Uterus (tissue), 4 donors: ENCODE results near the gene CDK5R2. TPM values are rescaled to one million over a fixed set of nuclear protein-coding genes. Genes with fewer than 3 reads are reported as not detected.

Experiments used
- DNase-seq, 2 donors: peaks; one replicate each; pipeline ENCODE4 v3.0.0-alpha.2; 2019 to 2020
- H3K27ac ChIP-seq, 2 donors: fragments of 200-600 bp; sonication (generic); 1 replicate in 1 of 2; 2 replicates in 1 of 2; pipeline ENCODE4 v1.5.1; 2016 to 2018
- H3K27me3 ChIP-seq, 2 donors: fragments of 200-600 bp; sonication (generic); one replicate each; pipeline ENCODE4 v1.5.1; 2018 to 2019; ENCODE audit warnings: control low read depth in 1 of 2
- H3K36me3 ChIP-seq, 2 donors: fragments of 200-600 bp; sonication (generic); one replicate each; pipeline ENCODE4 v1.5.1; 2019; ENCODE audit warnings: control low read depth in 1 of 2
- H3K4me1 ChIP-seq, 2 donors: fragments of 200-600 bp; sonication (generic); one replicate each; pipeline ENCODE4 v1.5.1; 2018 to 2019; ENCODE audit warnings: control low read depth in 1 of 2
- H3K4me3 ChIP-seq, 2 donors: fragments of 200-600 bp; sonication (generic); 1 replicate in 1 of 2; 2 replicates in 1 of 2; pipeline ENCODE4 v1.5.1; 2018 to 2019; ENCODE audit warnings: mild to moderate bottlenecking in 1 of 2
- H3K9me3 ChIP-seq, 2 donors: fragments of 200-600 bp; sonication (generic); one replicate each; pipeline ENCODE4 v1.5.1; 2019; ENCODE audit warnings: control low read depth in 1 of 2
- CTCF ChIP-seq, 4 experiments: fragments of 200-600 bp in 2 of 4; fragments of 450-650 bp in 2 of 4; sonication (generic) in 2 of 4; IDR thresholded peaks; one replicate each; pipeline ENCODE4 v1.5.1; 2016 to 2019; ENCODE audit warnings: antibody characterized with exemption in 4 of 4, mild to moderate bottlenecking in 2 of 4, moderate library complexity in 1 of 4
- POLR2A ChIP-seq, 2 donors: fragments of 450-650 bp; IDR thresholded peaks; one replicate each; pipeline ENCODE4 v1.6.1; 2016; ENCODE audit warnings: antibody characterized with exemption in 2 of 2, mild to moderate bottlenecking in 1 of 2, moderate library complexity in 1 of 2
- intact Hi-C: fragments of 100-400 bp; cut with DNase I; formaldehyde crosslinking; loops from one replicate; pipeline ENCODE4 v1.15.1; 2023; ENCODE audit warnings: low total_unique reads
- total RNA-seq, 4 donors: library from RNA; depleted of rRNA in 3 of 4; stranded (reverse); fragments of >200 nt in 3 of 4; gene quantifications; one replicate each; pipeline versions ENCODE4 v1.1.0 to v1.2.4, GENCODE V29; 2014 to 2023
- donor health status: DM: yes; HTN: yes; CAD: no.

Gene CDK5R2
- total RNA-seq, 4 donors from 2014 or later, result not detected

GRCh38 chr2:218961651-218962570, 2.4 kb downstream of the CDK5R2 start:
- TF ChIP-seq CTCF (IDR thresholded peaks at IDR 0.05), result no peak
- no peak for TF ChIP-seq POLR2A (IDR thresholded peaks at IDR 0.05)
- Histone ChIP-seq H3K9me3 (no peaks in the 10 kb centered on the region), H3K27ac (no peak overlapping the region), H3K36me3 (no peaks in the 10 kb centered on the region), H3K4me1 (peaks cover 0 to 17% of the 10 kb centered on the region in 2 donors), H3K27me3 (peaks cover 28 to 42% of the 10 kb centered on the region in 2 donors), H3K4me3 (no peak overlapping the region)
- intact Hi-C loops, result no loop called here
- DNase-seq, result no peak

GRCh38 chr2:218962859-218963492, 3.5 kb downstream of the CDK5R2 start:
- Histone ChIP-seq H3K4me3 (no peak overlapping the region), H3K9me3 (no peaks in the 10 kb centered on the region), H3K27ac (no peak overlapping the region), H3K4me1 (peaks cover 0 to 17% of the 10 kb centered on the region in 2 donors), H3K27me3 (peaks cover 28 to 42% of the 10 kb centered on the region in 2 donors), H3K36me3 (no peaks in the 10 kb centered on the region)
- TF ChIP-seq POLR2A (IDR thresholded peaks at IDR 0.05), result no peak
- no peak for TF ChIP-seq CTCF (IDR thresholded peaks at IDR 0.05)
- intact Hi-C loops, result no loop called here
- DNase-seq, result peak; percentile 25 to 53

GRCh38 chr2:218963601-218964000, 4.1 kb downstream of the CDK5R2 start:
- no peak overlapping the region for H3K4me3 ChIP-seq
- intact Hi-C loops, result no loop called here
- H3K4me1 ChIP-seq, result peaks cover 0 to 17% of the 10 kb centered on the region in 2 donors
- no peaks in the 10 kb centered on the region for H3K36me3 ChIP-seq
- H3K27me3 ChIP-seq, result peaks cover 28 to 42% of the 10 kb centered on the region in 2 donors
- TF ChIP-seq CTCF (IDR thresholded peaks at IDR 0.05), result no peak
- TF ChIP-seq POLR2A (IDR thresholded peaks at IDR 0.05), result no peak
- H3K9me3 ChIP-seq, result no peaks in the 10 kb centered on the region
- H3K27ac ChIP-seq, result no peak overlapping the region
- no peak for DNase-seq

GRCh38 chr2:218964041-218964771, 4.7 kb downstream of the CDK5R2 start:
- intact Hi-C loops, result no loop called here
- H3K9me3 ChIP-seq, result no peaks in the 10 kb centered on the region
- no peaks in the 10 kb centered on the region for H3K36me3 ChIP-seq
- peaks cover 0 to 17% of the 10 kb centered on the region in 2 donors for H3K4me1 ChIP-seq
- H3K27me3 ChIP-seq, result peaks cover 28 to 38% of the 10 kb centered on the region in 2 donors
- TF ChIP-seq POLR2A (IDR thresholded peaks at IDR 0.05) (no peak), CTCF (IDR thresholded peaks at IDR 0.05) (no peak)
- H3K27ac ChIP-seq, result no peak overlapping the region
- no peak overlapping the region for H3K4me3 ChIP-seq
- no peak for DNase-seq
